Measurements from ENCODE around the gene MAF. TPM values are rescaled to one million over a fixed set of nuclear protein-coding genes. Genes with fewer than 3 reads are reported as not detected.

Gene MAF
- total RNA-seq, 1 experiment from 2014 or later = 0.06 TPM

- Histone ChIP-seq H3K9me3 (ENCODE audit: low read depth, low read length, poor library complexity, severe bottlenecking) (no peaks in the 10 kb centered on the region), H3K4me3 (ENCODE audit: low read depth, low read length, poor library complexity, severe bottlenecking) (no peak overlapping the region), H3K27ac (ENCODE audit: low read depth, low read length, poor library complexity, severe bottlenecking) (no peak overlapping the region), H3K36me3 (ENCODE audit: insufficient read depth, low read length, poor library complexity, severe bottlenecking) (no peaks in the 10 kb centered on the region), H3K4me1 (ENCODE audit: insufficient read depth, low read length, poor library complexity, severe bottlenecking) (no peaks in the 10 kb centered on the region), H3K27me3 (replicated peaks; ENCODE audit: insufficient read depth, low read depth, low read length, poor library complexity) (no peaks in the 10 kb centered on the region)
- intact Hi-C loops (cut with micrococcal nuclease; ENCODE audit: unreplicated experiment) = no loop called here
- ChIA-PET CTCF (no interaction called here), POLR2A (ENCODE audit: low non-redundant PET) (no interaction called here)
- DNase-seq (ENCODE audit: low spot score) = no peak
- TF ChIP-seq EZH2 (IDR thresholded peaks at IDR 0.05; ENCODE audit: borderline replicate concordance, low read depth, low read length, poor library complexity, severe bottlenecking) (no peak), CTCF (conservative IDR thresholded peaks at IDR 0.05; ENCODE audit: low read depth, low read length) (no peak)
- BruUV-seq (replicated peaks) = no TSS peak
Observed at GRCh38 chr16:79635488-79635887, 35.0 kb upstream of the MAF start.

- CTCF ChIA-PET = no interaction called here
- no peak for DNase-seq (ENCODE audit: low spot score)
- TF ChIP-seq CTCF (conservative IDR thresholded peaks at IDR 0.05; ENCODE audit: low read depth, low read length) = no peak
- TF ChIP-seq EZH2 (IDR thresholded peaks at IDR 0.05; ENCODE audit: borderline replicate concordance, low read depth, low read length, poor library complexity, severe bottlenecking) = no peak
- POLR2A ChIA-PET (ENCODE audit: low non-redundant PET) = no interaction called here
- no TSS peak for BruUV-seq (replicated peaks)
- Histone ChIP-seq H3K27ac (ENCODE audit: low read depth, low read length, poor library complexity, severe bottlenecking) (no peak overlapping the region), H3K36me3 (ENCODE audit: insufficient read depth, low read length, poor library complexity, severe bottlenecking) (no peaks in the 10 kb centered on the region), H3K4me3 (ENCODE audit: low read depth, low read length, poor library complexity, severe bottlenecking) (no peak overlapping the region), H3K27me3 (replicated peaks; ENCODE audit: insufficient read depth, low read depth, low read length, poor library complexity) (no peaks in the 10 kb centered on the region), H3K4me1 (ENCODE audit: insufficient read depth, low read length, poor library complexity, severe bottlenecking) (no peaks in the 10 kb centered on the region), H3K9me3 (ENCODE audit: low read depth, low read length, poor library complexity, severe bottlenecking) (no peaks in the 10 kb centered on the region)
- intact Hi-C loops (cut with micrococcal nuclease; ENCODE audit: unreplicated experiment) = no loop called here
Observed at GRCh38 chr16:79634298-79634697, 33.8 kb upstream of the MAF start.

- no peak overlapping the region for H3K27ac ChIP-seq (ENCODE audit: low read depth, low read length, poor library complexity, severe bottlenecking)
- TF ChIP-seq CTCF (conservative IDR thresholded peaks at IDR 0.05; ENCODE audit: low read depth, low read length) (no peak), EZH2 (IDR thresholded peaks at IDR 0.05; ENCODE audit: borderline replicate concordance, low read depth, low read length, poor library complexity, severe bottlenecking) (no peak)
- peaks cover 3% of the 10 kb centered on the region for H3K9me3 ChIP-seq (ENCODE audit: low read depth, low read length, poor library complexity, severe bottlenecking)
- intact Hi-C loops (cut with micrococcal nuclease; ENCODE audit: unreplicated experiment) = no loop called here
- ChIA-PET POLR2A (ENCODE audit: low non-redundant PET) (no interaction called here), CTCF (no interaction called here)
- no peak overlapping the region for H3K4me3 ChIP-seq (ENCODE audit: low read depth, low read length, poor library complexity, severe bottlenecking)
- BruUV-seq (replicated peaks) = no TSS peak
- no peaks in the 10 kb centered on the region for H3K36me3 ChIP-seq (ENCODE audit: insufficient read depth, low read length, poor library complexity, severe bottlenecking)
- H3K4me1 ChIP-seq (ENCODE audit: insufficient read depth, low read length, poor library complexity, severe bottlenecking) = no peaks in the 10 kb centered on the region
- DNase-seq (ENCODE audit: low spot score) = no peak
- H3K27me3 ChIP-seq (replicated peaks; ENCODE audit: insufficient read depth, low read depth, low read length, poor library complexity) = no peaks in the 10 kb centered on the region
Observed at GRCh38 chr16:79632289-79632688, 31.8 kb upstream of the MAF start.

Data from A673 (cell line).